GM19351 (cell line): Measurements from ENCODE around the gene WIPF2.

ENCODE experiments used
- ATAC-seq: cut with Tn5 transposase; IDR thresholded peaks from one replicate; pipeline ENCODE4 v1.9.1; 2021; ENCODE audit warnings: mild to moderate bottlenecking, moderate library complexity; ENCODE audit not compliant: unreplicated experiment

The WIPF2 gene

DNA sequence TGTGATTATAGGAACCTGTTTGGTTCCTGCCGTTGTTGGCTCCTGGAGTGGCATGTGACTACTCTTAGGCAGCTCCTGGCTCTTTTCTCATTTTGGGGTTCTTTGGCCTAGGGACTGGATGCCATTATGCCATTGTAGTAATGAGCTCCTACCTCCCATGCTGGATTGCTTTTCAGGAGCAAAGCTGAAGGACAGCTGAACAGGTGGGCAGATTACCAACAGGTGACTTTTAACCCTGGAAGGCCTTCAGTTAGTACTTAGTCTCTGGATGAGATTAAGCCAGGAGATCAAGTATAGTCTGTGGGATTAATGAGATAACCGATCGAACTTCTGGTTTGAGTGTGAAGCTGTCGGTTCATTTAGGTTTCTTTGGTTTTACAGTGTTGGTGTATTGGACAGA lies 25.2 kb downstream of the WIPF2 start:
- no peak for ATAC-seq

DNA sequence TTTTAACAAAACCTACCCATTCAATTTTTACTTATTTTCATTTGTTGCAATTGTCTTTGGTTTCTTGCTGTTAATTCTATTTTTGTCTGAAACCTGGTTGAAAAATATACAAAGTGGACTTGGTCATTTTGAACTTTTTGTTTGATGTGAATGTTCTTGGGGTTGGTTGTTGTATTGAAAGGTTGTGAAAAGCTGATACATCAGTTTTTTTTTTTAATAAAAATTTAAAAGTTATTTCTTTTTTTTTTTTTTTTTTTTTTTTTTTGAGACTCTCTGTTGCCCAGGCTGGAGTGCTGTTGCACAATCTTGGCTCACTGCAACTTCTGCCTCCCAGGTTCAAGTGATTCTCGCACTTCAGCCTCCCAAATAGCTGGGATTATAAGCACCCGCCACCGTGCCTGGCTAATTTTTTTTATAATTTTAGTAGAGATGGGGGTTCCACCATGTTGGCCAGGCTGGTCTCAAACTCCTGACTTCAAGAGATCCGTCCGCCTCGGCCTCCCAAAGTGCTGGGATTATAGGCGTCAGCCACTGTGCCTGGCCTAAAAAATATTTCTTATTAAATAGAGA lies 28.9 kb downstream of the WIPF2 start:
- no peak for ATAC-seq

DNA sequence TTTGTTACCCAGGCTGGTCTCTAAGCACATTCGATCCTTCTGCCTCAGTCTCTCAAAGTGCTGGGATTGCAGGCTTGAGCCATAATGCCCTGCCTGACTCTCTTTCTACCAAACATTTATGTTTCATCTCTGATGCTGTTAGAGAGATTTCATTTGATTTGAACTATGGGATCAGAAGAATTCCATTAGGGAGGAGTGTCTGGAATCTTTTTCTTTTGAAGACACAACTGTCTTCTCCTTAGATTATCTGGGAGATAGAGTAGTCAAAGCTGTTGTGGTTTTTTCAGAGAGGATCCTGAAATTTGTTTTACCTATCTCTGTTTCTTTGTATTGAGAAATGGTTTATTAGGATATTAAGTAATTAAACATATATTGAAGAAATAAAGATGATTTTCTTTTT lies 29.4 kb downstream of the WIPF2 start:
- no peak for ATAC-seq

DNA sequence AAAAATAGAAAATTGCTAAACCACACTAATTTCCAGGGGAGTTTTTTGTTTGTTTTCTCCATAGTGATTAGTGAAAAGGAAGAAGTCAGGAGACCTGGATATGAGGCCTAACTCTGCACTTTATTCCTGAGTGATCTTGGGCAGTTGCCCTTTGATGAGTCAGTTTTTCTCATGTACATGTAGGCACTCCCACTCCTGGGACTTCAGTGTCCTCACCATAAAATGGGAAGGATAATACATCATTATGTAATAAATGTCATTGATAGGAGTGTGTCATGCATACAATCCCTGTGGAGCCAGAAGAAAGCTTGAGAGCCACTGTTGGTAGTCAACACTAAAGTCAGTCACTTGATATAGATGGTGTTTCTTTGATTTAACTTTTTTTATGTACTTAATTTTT lies 32.5 kb downstream of the WIPF2 start:
- no peak for ATAC-seq

DNA sequence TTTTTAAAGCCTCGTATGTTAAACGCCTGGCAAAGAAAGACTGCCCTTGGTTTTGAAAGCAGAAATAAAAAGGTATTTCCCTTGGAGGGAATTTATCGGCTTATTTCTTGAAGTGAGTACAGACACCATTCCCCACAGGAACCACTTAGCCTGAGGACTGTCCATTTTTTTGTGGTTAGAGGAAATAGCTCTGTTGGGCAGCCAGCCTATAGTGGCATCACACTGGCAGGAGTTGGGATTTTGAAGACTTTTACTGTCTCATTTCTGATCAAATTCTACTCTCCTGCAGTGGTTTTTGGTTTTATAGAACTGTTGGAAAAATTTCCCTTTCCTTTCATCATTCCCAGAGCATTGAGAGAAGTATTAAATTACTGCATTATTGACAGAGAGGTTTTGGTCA lies 34.5 kb downstream of the WIPF2 start:
- ATAC-seq: no peak

DNA sequence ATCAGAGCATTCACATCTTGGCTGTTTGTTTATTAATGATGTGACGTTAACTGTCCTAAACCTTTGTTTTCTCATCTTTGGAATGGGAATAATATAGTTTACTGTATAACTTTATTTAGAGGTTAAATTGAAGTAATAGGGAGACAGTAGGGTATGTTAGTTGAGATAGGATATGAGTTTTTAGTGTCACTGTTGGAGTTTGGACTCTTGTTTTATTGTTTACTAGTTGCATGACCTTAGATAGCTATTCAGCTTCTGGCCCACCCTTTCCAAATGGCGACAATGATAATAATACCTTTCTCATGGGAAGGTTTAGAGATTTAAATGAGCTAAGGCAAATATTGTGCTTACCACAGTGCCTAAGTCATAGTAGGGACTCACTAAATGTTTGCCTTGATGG lies 40.4 kb downstream of the WIPF2 start:
- no peak for ATAC-seq

DNA sequence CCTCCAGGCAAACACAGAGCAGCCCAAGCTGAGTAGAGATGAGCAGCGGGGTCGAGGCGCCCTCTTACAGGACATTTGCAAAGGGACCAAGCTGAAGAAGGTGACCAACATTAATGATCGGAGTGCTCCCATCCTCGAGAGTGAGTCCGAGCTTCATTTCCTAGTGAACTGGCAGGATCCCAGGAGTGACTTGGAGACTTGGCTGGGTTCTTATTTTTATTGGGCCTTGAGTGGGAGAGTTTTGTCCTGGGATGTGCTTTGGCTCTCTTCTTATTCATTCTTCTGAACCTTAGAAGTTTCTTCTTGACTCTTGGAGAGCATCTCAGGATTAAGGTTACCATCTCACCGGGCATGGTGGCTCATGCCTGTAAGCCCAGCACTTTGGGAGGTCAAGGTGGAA lies 41.4 kb downstream of the WIPF2 start:
- ATAC-seq: no peak

DNA sequence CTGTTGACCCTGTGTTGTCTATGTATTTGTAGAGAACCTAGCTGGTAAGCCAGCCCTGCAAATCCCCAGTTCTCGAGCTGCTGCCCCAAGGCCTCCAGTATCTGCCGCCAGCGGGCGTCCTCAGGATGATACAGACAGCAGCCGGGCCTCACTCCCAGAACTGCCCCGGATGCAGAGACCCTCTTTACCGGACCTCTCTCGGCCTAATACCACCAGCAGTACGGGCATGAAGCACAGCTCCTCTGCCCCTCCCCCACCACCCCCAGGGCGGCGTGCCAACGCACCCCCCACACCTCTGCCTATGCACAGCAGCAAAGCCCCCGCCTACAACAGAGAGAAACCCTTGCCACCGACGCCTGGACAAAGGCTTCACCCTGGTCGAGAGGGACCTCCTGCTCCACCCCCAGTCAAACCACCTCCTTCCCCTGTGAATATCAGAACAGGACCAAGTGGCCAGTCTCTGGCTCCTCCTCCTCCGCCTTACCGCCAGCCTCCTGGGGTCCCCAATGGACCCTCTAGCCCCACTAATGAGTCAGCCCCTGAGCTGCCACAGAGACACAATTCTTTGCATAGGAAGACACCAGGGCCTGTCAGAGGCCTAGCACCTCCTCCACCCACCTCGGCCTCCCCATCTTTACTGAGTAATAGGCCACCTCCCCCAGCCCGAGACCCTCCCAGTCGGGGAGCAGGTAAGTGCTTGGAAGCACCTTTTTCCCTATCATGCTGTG lies 45.5 kb downstream of the WIPF2 start:
- no peak for ATAC-seq

DNA sequence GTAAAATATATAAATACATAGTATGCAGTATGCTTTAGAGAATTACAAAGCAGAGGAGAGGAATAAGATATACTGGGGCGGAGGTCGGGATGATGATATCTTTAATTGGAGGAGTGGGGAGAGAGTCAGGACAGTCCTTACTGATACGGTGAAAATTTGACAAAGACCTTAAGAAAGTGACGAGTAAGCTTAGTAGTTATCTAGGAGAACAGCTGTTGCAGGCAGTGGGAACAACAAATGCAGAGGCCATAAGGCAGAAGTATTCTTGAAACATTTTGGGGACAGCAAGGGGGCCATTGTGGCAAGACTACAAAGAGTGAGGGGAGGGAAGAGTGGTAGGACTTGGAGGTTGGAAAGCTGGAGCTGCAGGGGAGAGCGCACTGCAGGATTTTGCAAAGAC lies 46.2 kb downstream of the WIPF2 start:
- no peak for ATAC-seq

DNA sequence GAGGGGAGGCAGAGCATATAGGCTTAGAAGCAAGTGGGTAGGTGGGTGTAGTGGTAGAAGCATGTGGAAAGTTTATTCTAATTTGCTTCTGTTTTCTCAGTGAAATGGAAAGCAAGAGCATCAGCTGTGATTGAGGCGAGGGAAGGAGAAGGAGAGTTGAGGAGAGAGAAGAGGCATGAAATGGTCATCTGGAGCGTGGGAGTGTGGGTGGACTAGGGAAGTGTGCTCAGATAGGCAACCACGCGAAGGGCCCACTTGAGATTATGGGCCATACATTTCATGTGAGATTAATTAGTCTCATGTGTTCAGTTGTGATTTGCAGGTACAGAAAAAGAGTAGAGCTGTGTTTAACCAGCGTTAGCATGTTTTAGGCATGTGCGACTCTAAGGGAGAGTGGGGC lies 47.8 kb downstream of the WIPF2 start:
- ATAC-seq: no peak

DNA sequence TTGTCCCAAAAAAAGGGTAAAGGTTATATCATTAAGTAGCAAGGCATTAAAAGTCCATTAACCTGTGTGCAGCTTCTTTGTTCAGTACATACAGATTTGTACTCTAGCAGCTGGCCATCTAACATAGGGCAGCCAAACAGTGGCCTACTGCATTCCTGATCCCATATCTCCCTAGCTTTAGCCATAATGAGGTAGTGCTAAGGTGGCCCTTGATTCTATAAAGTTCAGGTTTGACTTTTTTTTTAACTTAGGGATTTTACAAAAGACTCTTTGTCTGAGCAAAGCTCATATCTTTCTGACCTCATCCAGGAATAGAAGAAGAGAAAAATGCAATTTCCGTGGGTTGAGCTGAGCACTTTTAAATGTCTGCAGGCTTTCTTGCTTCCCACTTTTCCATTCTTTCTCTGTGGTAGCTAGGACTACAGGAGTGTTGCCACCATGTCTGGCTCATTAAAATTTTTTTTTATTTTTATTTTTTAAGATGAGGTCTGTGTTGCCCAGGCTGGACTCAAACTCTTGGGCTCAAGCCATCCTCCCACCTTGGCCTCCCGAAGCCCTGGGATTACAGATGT lies 49.1 kb downstream of the WIPF2 start:
- no peak for ATAC-seq

DNA sequence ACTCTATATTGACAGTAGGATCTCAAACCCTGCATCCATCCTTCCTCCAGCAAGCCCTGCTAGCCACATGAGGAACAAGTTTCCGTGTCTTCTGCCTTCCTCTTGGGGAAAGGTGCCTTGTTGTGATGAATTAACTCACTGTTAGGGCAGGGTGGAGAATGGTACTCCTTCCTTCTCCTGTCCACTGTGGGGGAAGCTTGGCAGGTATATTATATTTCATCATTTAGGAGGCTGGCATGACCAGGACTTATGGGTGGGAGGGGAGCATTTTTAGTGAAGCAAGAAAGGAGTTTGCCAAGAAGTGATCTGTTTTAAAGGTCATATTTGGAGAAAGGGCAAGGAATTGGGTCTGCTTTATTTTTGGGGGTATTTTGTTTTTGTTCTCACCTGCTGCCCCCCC lies 59.3 kb downstream of the WIPF2 start:
- no peak for ATAC-seq

DNA sequence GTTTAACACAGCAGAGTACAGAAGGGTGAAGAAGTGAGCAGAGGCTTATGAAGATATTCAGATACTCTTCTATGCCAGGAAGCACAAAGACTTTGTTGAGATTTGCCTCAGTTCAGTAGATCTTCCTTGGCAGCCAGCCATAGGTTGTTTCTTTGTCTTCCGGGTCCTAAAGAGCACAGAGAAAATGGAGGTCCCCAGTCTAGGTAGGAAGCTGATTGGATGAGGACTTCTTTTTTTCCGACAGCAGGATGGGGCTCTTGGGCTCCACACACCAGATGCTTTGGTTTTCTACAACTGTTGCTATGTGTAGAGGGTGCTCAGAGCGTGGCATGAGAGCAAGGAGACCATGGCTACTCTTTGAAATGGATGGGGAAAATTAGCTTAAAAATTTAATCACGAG lies 60.3 kb downstream of the WIPF2 start:
- no peak for ATAC-seq

DNA sequence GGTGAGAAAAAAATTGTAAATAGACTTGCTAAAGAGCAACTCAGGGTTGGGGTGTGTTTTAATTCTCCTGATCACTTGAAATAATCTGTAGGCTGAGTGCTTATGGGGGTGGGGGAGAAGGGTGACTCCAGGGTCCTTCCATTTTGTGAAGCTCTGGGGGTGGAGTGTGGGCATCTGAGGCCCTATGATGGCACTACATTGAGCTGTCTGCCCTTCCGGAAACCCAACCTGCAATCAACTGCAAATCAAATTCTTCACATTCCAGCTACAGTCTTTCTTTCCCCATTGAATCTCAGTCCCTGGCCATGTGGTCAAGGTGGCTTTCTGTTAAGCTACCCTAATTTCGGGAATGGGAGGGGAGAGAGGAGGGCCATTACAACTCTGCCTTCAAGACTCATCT lies 62.6 kb downstream of the WIPF2 start:
- no peak for ATAC-seq

DNA sequence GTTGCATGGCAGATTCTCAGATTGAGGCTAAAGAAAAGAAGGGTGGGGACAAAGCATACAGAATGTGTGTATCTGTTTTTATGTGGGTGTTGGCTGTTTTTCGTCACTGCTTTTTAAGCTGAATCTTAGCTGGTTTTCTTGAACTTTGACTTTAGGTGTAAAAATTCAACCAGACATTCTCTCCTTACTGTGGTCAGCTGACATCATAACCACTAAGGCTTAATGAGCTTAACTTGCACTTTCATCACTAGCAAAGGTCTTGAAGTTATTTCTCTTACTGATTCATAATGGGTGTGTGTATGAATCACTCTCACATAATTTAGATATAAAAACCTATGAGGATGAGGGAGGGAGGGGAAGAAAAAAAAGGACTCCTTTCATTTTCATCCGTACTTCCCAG lies 64.6 kb downstream of the WIPF2 start:
- no peak for ATAC-seq

DNA sequence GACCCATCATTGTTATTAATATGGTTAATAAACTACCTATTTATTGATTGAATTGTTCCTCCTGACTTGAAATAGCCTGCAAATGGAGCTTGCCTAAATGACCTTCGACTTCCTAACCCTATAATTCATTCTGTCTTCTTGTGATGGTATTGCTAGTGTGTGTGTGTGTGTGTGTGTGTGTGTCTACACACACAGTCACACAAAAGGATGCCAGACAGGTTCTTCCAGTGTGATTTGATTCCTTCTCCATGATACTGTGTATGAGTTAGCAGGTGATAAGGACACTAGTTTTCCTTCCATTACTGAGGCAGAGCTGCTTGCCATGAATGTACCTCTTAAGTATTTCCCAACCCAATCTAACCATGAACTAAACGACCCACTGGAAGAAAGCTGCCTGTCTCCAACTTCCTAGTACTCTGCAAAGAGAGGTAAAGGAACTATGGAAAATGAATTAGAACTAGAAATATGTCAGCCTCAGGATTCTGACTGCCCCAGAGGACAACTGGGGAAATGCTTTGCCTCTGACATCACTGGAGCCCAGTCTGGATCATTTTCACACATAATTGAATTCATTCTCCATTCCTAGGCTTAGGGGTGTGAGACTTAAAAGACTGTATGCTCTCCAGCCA lies 65.1 kb downstream of the WIPF2 start:
- ATAC-seq: no peak

DNA sequence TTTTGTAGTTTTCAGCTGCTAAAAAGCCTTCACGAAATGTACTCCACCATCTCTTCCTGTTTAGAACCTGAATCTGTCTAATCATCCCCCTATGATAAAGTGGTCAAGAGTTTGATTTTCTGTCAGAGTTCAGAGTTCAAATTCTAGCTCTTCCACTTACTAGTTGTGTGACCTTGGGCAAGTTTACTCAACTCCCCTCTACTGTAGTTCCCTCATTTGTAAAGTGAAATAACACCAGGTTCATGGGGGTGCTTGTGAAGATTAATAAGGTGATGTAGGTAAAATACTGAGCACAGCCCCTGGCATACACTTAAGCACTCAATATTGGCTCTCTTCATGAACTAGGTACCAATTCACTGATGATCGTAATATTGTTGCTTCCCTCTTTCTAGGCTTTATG lies 67.4 kb downstream of the WIPF2 start:
- no peak for ATAC-seq

DNA sequence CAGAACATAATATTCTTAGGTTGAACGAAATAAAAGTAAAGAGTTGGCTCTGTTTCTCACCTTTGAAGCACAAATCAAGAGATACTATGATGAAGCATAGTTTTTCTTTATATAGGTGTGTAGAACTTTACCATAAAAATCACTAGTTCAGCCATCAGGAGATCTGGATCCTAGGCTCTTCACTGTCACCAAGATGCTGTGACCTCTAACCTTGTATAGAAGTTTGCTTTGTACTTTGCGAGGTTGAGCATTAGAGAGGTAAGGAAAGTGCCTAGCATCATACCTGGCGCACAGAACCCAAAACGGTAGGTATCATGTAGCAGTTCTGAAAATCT lies 68.0 kb downstream of the WIPF2 start:
- ATAC-seq: no peak

DNA sequence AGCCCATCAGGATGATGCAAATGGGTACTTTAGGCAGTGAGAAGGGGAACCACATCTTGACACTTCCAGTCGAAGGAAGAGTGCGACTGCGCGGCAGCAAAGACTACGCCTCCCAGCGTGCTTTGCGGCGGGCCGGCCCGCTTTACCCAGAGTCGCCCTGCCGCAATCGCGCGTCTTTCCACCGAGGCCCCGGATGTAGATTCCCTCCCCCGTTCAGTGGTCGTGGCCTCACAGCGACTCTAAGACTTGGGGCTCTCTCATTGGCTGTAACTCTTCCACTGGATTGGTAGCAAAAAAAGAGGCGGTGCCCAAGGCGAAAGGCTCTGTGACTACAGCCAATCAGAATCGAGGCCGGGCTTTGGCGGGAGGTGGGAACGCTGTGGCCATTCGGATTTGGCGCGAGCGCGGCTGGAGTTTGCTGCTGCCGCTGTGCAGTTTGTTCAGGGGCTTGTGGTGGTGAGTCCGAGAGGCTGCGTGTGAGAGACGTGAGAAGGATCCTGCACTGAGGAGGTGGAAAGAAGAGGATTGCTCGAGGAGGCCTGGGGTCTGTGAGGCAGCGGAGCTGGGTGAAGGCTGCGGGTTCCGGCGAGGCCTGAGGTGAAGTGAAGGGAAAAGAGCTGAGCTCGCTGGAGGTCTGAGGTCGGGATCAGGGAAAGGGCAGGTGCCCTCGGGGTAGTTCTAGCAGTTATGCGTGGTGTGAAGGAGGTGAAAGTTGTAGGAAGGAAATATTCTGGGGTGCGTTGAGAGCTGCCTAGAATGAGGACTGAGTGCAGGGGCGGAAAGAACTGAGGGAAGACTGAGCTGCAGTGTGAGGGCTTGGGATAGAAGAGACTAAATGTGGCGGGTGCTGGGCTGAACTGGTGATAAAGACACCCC lies 68.6 kb downstream of the WIPF2 start, which contains the start of gene CDC6:
Gene CDC6 (plus strand): TSS at position 386 of the 876 bp plus-strand sequence. CDS start 1,542 bp downstream, outside the sequence.
- peak; percentile 90 for ATAC-seq

DNA sequence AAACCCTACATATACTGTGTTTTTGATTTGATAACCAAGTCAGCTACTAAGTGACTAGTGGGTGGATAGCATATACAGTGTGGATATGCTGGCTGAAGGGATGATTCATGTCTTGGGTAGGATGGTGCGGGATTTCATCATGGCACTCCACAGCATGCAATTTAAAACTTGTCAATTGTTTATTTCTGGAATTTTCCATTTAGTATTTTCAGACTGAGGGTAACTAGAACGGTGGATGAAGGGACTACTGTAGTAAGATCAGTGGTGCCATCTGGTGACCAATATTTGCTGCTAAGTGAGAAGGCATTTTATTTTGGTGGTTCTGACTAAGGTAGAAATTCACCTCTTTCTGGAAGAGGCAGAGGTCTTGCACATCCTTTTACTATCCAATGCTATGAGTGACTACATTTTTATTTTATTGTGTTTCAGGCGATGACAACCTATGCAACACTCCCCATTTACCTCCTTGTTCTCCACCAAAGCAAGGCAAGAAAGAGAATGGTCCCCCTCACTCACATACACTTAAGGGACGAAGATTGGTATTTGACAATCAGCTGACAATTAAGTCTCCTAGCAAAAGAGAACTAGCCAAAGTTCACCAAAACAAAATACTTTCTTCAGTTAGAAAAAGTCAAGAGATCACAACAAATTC lies 71.7 kb downstream of the WIPF2 start:
- ATAC-seq: no peak

DNA sequence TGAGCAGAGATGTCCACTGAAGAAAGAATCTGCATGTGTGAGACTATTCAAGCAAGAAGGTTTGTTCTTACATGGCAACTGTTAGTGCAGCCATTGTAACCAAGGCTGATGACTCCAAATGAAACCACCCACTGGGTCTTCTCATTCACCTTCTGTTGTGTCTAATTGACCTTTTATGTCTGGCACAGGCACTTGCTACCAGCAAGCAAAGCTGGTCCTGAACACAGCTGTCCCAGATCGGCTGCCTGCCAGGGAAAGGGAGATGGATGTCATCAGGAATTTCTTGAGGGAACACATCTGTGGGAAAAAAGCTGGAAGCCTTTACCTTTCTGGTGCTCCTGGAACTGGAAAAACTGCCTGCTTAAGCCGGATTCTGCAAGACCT lies 72.2 kb downstream of the WIPF2 start:
- ATAC-seq: no peak
